ENCODE data around the gene RAPSN.

GRCh38 chr11:47414685-47415070 is 34.3 kb downstream of the RAPSN start:
- TF ChIP-seq CTCF (IDR thresholded peaks at IDR 0.05) (no peak), POLR2A (IDR thresholded peaks at IDR 0.05) (no peak)
